Activated CD8-positive, alpha-beta memory T cell treated with anti-CD3 and anti-CD28 coated beads for 1 hour (primary cell): ENCODE data around the gene SRSF5.
"Not testable (repeated sequence)": the region's sequence is repeated elsewhere in the genome, so short reads cannot be mapped to it uniquely, and the experiment has no call there.

Experiments used
- DNase-seq, 2 donors: peaks; one replicate each; pipeline ENCODE4 v3.0.0-alpha.2; 2020; ENCODE audit warnings: low read depth in 1 of 2; ENCODE audit errors: extremely low read depth in 1 of 2

SRSF5 gene

GRCh38 chr14:69804902-69805301, 38.0 kb downstream of the SRSF5 start:
- no peak for DNase-seq

GRCh38 chr14:69807192-69807591, 40.2 kb downstream of the SRSF5 start:
- no peak for DNase-seq

- no peak for DNase-seq
Measured at GRCh38 chr14:69808919-69809808, 42.2 kb downstream of the SRSF5 start.

DNA sequence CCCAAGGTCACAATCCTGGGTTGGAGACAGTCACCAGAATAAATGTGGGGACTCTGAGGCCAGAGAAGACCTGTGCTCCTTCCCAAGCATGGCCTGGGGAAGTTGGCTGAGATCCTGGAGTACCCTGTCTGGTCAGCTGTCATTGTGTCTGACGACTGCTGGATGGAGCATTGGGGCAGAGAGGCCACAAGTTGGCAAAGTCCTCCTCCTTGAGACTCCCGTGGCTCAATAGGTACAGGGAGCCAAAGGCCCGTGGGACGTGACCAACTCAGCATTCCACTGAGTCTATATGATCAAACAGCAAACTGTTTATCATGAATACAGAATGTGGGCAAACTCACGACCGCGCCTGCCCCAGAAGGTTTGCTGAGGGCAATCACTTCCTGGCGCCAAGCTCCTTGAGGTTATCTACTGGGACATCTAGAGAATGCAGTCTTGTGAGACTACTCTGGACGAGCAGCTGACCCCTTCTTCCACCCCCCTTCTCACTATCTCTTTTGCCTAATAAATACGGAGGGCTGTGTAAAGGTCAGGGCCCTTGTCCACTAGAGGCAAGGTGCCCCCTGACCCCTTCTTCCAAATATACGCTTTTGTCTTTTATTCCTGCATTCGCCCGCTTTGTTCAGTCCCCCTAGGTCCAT, 44.4 kb downstream of the SRSF5 start:
- no peak for DNase-seq

GRCh38 chr14:69811868-69812252, 44.9 kb downstream of the SRSF5 start:
- DNase-seq: no peak

DNA sequence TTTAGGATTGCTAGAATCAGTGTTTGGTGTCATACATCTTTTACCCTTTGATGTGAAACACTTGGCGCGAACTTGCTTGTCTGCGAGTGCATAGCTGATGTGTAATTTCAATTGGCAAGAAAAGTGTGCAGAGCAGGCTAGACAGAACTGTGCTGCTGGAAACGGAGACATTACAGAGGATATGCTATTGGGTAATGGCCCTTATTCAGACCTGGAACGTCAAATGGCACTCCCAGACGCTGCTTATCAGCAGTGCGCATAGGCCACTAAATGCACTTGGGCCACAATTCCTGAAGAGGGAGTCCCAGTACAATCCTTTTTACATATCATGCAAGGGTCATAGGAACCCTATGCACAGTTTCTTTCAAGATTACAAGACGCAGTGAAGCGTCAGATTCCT, 45.8 kb downstream of the SRSF5 start:
- DNase-seq: no peak

GRCh38 chr14:69813346-69813745, 46.4 kb downstream of the SRSF5 start:
- not testable (repeated sequence) for DNase-seq

GRCh38 chr14:69814397-69814796, 47.5 kb downstream of the SRSF5 start:
- DNase-seq: no peak

GRCh38 chr14:69815556-69815955, 48.6 kb downstream of the SRSF5 start:
- DNase-seq: no peak

DNA sequence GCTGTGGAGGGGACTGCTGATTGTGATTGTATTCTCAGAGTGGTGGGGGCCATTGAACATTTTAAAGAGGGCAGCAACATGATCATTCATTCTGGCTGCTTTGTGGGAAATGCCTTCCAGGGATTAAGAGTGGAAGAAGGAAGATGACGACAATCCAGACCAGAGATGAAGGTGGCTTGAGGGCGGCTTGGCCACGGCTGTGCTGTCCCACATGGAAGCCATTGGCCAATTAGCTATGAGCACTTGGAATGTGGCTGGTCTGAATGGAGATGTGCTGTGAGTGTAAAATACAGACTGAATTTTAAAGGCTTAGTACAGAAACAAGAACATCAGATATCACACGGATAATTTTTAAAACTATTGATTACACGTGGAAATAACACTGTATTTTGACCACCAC, 49.3 kb downstream of the SRSF5 start:
- DNase-seq: no peak

DNA sequence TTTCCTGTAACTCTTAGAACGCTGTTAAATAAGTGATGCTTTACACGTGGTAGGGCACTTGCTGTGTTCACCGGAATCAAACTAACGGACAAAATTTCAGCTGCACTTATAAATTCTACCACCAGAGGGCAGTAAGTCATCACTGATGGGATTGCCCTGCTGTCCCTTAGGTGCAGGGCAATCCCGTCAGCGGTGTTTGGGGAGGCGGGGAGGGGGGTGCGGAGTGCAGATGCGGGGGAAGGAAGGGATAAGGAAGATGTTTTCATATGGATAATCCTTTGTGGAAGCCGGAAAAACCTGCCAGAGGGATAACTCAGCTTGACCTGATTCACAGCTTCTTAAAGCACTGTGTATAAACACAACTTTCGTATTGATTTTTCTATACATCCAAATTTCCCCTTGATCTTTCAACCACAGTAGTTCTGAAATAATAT, 51.8 kb downstream of the SRSF5 start:
- DNase-seq: no peak

- DNase-seq: no peak
Measured at GRCh38 chr14:69819607-69820006, 52.7 kb downstream of the SRSF5 start.

DNA sequence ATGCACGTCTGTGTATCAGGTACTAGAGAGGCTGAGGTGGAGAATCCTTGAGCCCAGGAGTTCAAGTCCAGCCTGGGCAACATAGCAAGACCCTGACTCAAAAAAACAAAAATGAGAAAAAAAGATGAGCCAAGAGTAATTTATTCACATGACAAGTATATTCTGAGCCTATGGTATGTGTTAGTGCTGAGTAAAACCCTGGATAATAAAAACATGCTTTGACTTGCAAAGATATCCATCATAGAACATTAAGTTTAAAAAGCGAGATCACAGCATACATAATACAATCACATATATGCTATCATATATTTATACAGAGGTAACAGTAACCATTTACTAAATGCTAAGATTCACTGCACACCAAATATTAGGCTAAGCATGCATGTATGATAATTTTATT, 54.0 kb downstream of the SRSF5 start:
- DNase-seq: no peak
